ENCODE data around the gene ZNF385A. TPM values are rescaled to one million over a fixed set of nuclear protein-coding genes. Genes with fewer than 3 reads are reported as not detected.

Gene ZNF385A
- total RNA-seq, 1 experiment from 2014 or later: 5.7 TPM

- Mint-ChIP-seq H3K27me3 (ENCODE audit: low read depth) (peaks cover 88% of the 10 kb centered on the region), H3K36me3 (ENCODE audit: insufficient read depth in 1 of 3, low read depth in 3 of 3) (no peaks in the 10 kb centered on the region), H3K9me3 (peaks cover 3% of the 10 kb centered on the region in 2 experiments; a peak in 3 of 5 replicates), H3K27ac (no peak overlapping the region), H3K4me1 (peaks cover 31 to 44% of the 10 kb centered on the region in 2 experiments), H3K4me3 (no peak overlapping the region)
- H3K4ac ChIP-seq (ENCODE audit: low read depth, low read length): no peak overlapping the region
- no peak overlapping the region for H3K56ac ChIP-seq (ENCODE audit: insufficient read length, low read depth, low read length)
- no peak overlapping the region for H3K4me2 ChIP-seq (ENCODE audit: insufficient read depth, insufficient read length, low read length)
- H4K8ac ChIP-seq (replicated peaks; ENCODE audit: insufficient read length, low read depth, low read length): no peak overlapping the region
- no peaks in the 10 kb centered on the region for H4K20me1 ChIP-seq (ENCODE audit: control insufficient read depth, insufficient read depth, insufficient read length)
- no peak overlapping the region for H4K91ac ChIP-seq (ENCODE audit: insufficient read length, low read depth, low read length)
- H3K18ac ChIP-seq (ENCODE audit: insufficient read length, low read depth, low read length): no peak overlapping the region
- H3K9ac ChIP-seq (ENCODE audit: extremely low read depth, insufficient read length, low read length): no peak overlapping the region
- H3K4me1 ChIP-seq (ENCODE audit: insufficient read depth, low read length): peaks cover 5% of the 10 kb centered on the region; the same call in 1 of the 2 replicates
- no peaks in the 10 kb centered on the region for H3K9me3 ChIP-seq (ENCODE audit: control insufficient read depth, low read depth, low read length)
- no peaks in the 10 kb centered on the region for H3K79me1 ChIP-seq (ENCODE audit: insufficient read depth, low read depth, low read length, poor library complexity, severe bottlenecking)
- H2BK12ac ChIP-seq (ENCODE audit: insufficient read length, low read depth, low read length): no peak overlapping the region
- no peak for TF ChIP-seq CTCF (conservative IDR thresholded peaks at IDR 0.05)
- no peak overlapping the region for H2BK5ac ChIP-seq (ENCODE audit: insufficient read length, low read length)
- H3K14ac ChIP-seq (ENCODE audit: insufficient read depth, low read length): no peak overlapping the region
- H2BK15ac ChIP-seq (ENCODE audit: low read depth, low read length): no peak overlapping the region
- H2AK5ac ChIP-seq (ENCODE audit: insufficient read length, low read length): no peak overlapping the region
- H2AFZ ChIP-seq (ENCODE audit: low read length): no peak overlapping the region
- H3K27ac ChIP-seq (ENCODE audit: insufficient read length, low read depth, low read length): no peak overlapping the region
- H2BK120ac ChIP-seq (ENCODE audit: low read depth, low read length, poor library complexity, severe bottlenecking): no peak overlapping the region
- no CpG with 5 or more reads among the region's 2 CpGs for whole genome bisulfite sequencing (ENCODE audit: extremely low coverage, insufficient read length, low lambda C conversion rate)
- DNase-seq: peak; percentile 59
- H3K23me2 ChIP-seq (ENCODE audit: insufficient read length, low read depth, low read length, poor library complexity, severe bottlenecking): no peaks in the 10 kb centered on the region
- peaks cover 3% of the 10 kb centered on the region; the same call in 1 of the 2 replicates for H3K27me3 ChIP-seq (ENCODE audit: insufficient read depth, low read length)
- no peak overlapping the region for H2BK20ac ChIP-seq (ENCODE audit: low read depth, low read length, poor library complexity, severe bottlenecking)
- no peak overlapping the region for H3T11ph ChIP-seq (ENCODE audit: low read length)
- no peak overlapping the region for H4K5ac ChIP-seq (ENCODE audit: insufficient read length, low read depth, low read length)
- no peaks in the 10 kb centered on the region for H3K79me2 ChIP-seq (ENCODE audit: insufficient read depth, low read length)
- no peak overlapping the region for H3K23ac ChIP-seq (ENCODE audit: insufficient read length, low read depth, low read length)
Measured at GRCh38 chr12:54425702-54426101, 41.2 kb upstream of the ZNF385A start.
